H1 (cell line): Measurements from ENCODE around the gene XPO6. TPM values are rescaled to one million over a fixed set of nuclear protein-coding genes. Genes with fewer than 3 reads are reported as not detected.

ENCODE experiments used
- CTCF ChIA-PET: fragments of 300-600 bp; sonication (Branson Sonifier 250); formaldehyde crosslinking; loops from one replicate; lab custom pipeline; 2021; ENCODE audit not compliant: partially characterized antibody; lab: Charles Lee
- POLR2A ChIA-PET: fragments of 300-600 bp; sonication (Branson Sonifier 250); formaldehyde crosslinking; loops from one replicate; lab custom pipeline; 2021; ENCODE audit warnings: inconsistent platforms; ENCODE audit not compliant: partially characterized antibody; lab: Charles Lee
- DNase-seq, 2 experiments: peaks; one replicate each; pipeline versions ENCODE4 v3.0.0 to v3.0.0-alpha.2; 2010 to 2022; ENCODE audit warnings: low spot score in 2 of 2, low read depth in 1 of 2, mixed read lengths in 1 of 2
- FAIRE-seq: peaks from 2 replicates; lab custom pipeline; 2011; peaks lifted over from hg19 to GRCh38; lab: Jason Lieb, UNC
- H2AFZ ChIP-seq: 2 replicates; pipeline ENCODE4 v1.8.1; 2012; ENCODE audit warnings: low read length, inconsistent platforms
- H2AK5ac ChIP-seq: 2 replicates; pipeline ENCODE4 v1.6.1; 2013; ENCODE audit warnings: low read depth, low read length
- H2BK120ac ChIP-seq: replicated peaks from 2 replicates; pipeline ENCODE3; 2013; ENCODE audit warnings: low read depth, low read length, inconsistent platforms
- H2BK12ac ChIP-seq: 2 replicates; pipeline ENCODE4 v1.6.1; 2013; ENCODE audit warnings: low read depth, low read length
- H2BK15ac ChIP-seq: 2 replicates; pipeline ENCODE4 v1.6.1; 2013; ENCODE audit warnings: low read length
- H2BK20ac ChIP-seq: 2 replicates; pipeline ENCODE4 v1.6.1; 2013; ENCODE audit warnings: low read length
- H2BK5ac ChIP-seq: 2 replicates; pipeline ENCODE4 v1.6.1; 2013; ENCODE audit warnings: low read depth, low read length
- H3K14ac ChIP-seq: 2 replicates; pipeline ENCODE4 v1.6.1; 2013; ENCODE audit warnings: inconsistent platforms; ENCODE audit not compliant: insufficient read length
- H3K18ac ChIP-seq: 2 replicates; pipeline ENCODE4 v1.6.1; 2013; ENCODE audit warnings: low read length; ENCODE audit errors: extremely low read depth
- H3K23ac ChIP-seq: 2 replicates; pipeline ENCODE4 v1.6.1; 2013; ENCODE audit warnings: inconsistent platforms; ENCODE audit not compliant: insufficient read length
- H3K23me2 ChIP-seq: 2 replicates; pipeline ENCODE4 v1.6.1; 2013; ENCODE audit warnings: low read depth, low read length
- H3K27ac ChIP-seq: 2 replicates; pipeline ENCODE4 v1.6.1; 2011; ENCODE audit warnings: low read depth, low read length, inconsistent platforms
- H3K27me3 ChIP-seq, 4 experiments: replicated peaks in 1 of 4; 1 replicate in 1 of 4; 2 replicates in 3 of 4; pipeline versions ENCODE4 v1.6.1 to v1.8.1; 2011 to 2013; ENCODE audit warnings: low read length in 3 of 4, mild to moderate bottlenecking in 3 of 4, inconsistent platforms in 2 of 4, mixed read lengths in 2 of 4, moderate library complexity in 1 of 4; ENCODE audit not compliant: control insufficient read depth in 3 of 4, insufficient read depth in 3 of 4; ENCODE audit errors: extremely low read depth in 1 of 4
- H3K36me3 ChIP-seq, 4 experiments: 2 replicates each; pipeline versions ENCODE4 v1.6.1 to v1.8.1; 2011 to 2013; ENCODE audit warnings: mild to moderate bottlenecking in 4 of 4, low read length in 3 of 4, moderate library complexity in 2 of 4, control low read depth in 1 of 4, inconsistent platforms in 1 of 4; ENCODE audit not compliant: insufficient read depth in 4 of 4, control insufficient read depth in 2 of 4
- H3K4ac ChIP-seq: replicated peaks from 2 replicates; pipeline ENCODE3; 2013; ENCODE audit warnings: low read length, low read depth, mixed read lengths, inconsistent platforms; ENCODE audit not compliant: insufficient read length
- H3K4me1 ChIP-seq, 4 experiments: replicated peaks in 1 of 4; 1 replicate in 1 of 4; 2 replicates in 3 of 4; pipeline versions ENCODE4 v1.6.1 to v1.8.1; 2011 to 2013; ENCODE audit warnings: low read length in 3 of 4, inconsistent platforms in 2 of 4, mixed read lengths in 1 of 4; ENCODE audit not compliant: insufficient read depth in 4 of 4, control insufficient read depth in 3 of 4
- H3K4me2 ChIP-seq, 2 experiments: 2 replicates each; pipeline versions ENCODE4 v1.6.1 to v1.8.1; 2011 to 2013; ENCODE audit warnings: low read depth in 2 of 2, low read length in 2 of 2, control low read depth in 1 of 2, inconsistent platforms in 1 of 2, mild to moderate bottlenecking in 1 of 2; ENCODE audit not compliant: insufficient read depth in 1 of 2
- H3K4me3 ChIP-seq, 4 experiments: fragments of 200-600, 300-600 bp in 1 of 4; sonication (generic), shearing (Covaris generic), sonication (Bioruptor Twin) in 1 of 4; 2 replicates each; pipeline versions ENCODE4 v1.5.1 to v1.8.1; 2011 to 2016; ENCODE audit warnings: low read length in 4 of 4, low read depth in 3 of 4, control low read depth in 2 of 4, inconsistent platforms in 2 of 4, mild to moderate bottlenecking in 2 of 4, mixed read lengths in 1 of 4, moderate library complexity in 1 of 4; ENCODE audit not compliant: insufficient read depth in 2 of 4; ENCODE audit errors: extremely low read depth in 1 of 4
- H3K56ac ChIP-seq: replicated peaks from 2 replicates; pipeline ENCODE3; 2013; ENCODE audit warnings: low read depth, mild to moderate bottlenecking, mixed read lengths, low read length, inconsistent platforms; ENCODE audit not compliant: insufficient read length
- H3K79me1 ChIP-seq: 2 replicates; pipeline ENCODE4 v1.6.1; 2013; ENCODE audit warnings: low read depth, low read length, control low read depth
- H3K79me2 ChIP-seq, 2 experiments: 2 replicates each; pipeline versions ENCODE4 v1.6.1 to v1.8.1; 2012 to 2013; ENCODE audit warnings: low read length in 2 of 2, mild to moderate bottlenecking in 2 of 2, inconsistent platforms in 1 of 2; ENCODE audit not compliant: insufficient read depth in 2 of 2, control insufficient read depth in 1 of 2
- H3K9ac ChIP-seq, 4 experiments: replicated peaks in 1 of 4; 1 replicate in 1 of 4; 2 replicates in 3 of 4; pipeline versions ENCODE4 v1.6.1 to v1.8.1; 2011 to 2013; ENCODE audit warnings: low read depth in 3 of 4, low read length in 3 of 4, control low read depth in 2 of 4, mild to moderate bottlenecking in 2 of 4, moderate library complexity in 2 of 4, inconsistent platforms in 1 of 4; ENCODE audit errors: extremely low read depth in 1 of 4
- H3K9me3 ChIP-seq, 2 experiments: 2 replicates each; pipeline versions ENCODE4 v1.6.1 to v1.8.1; 2012 to 2013; ENCODE audit warnings: mild to moderate bottlenecking in 2 of 2, moderate library complexity in 2 of 2, control low read depth in 1 of 2, inconsistent platforms in 1 of 2, low read depth in 1 of 2, low read length in 1 of 2, mixed read lengths in 1 of 2; ENCODE audit not compliant: insufficient read depth in 2 of 2
- H4K20me1 ChIP-seq, 2 experiments: replicated peaks in 1 of 2; 2 replicates each; pipeline versions ENCODE3 to v1.8.1; 2011 to 2013; ENCODE audit warnings: inconsistent platforms in 2 of 2, low read length in 2 of 2, mild to moderate bottlenecking in 1 of 2; ENCODE audit not compliant: insufficient read depth in 2 of 2, control insufficient read depth in 1 of 2
- H4K5ac ChIP-seq: 2 replicates; pipeline ENCODE4 v1.6.1; 2013; ENCODE audit warnings: low read length, low read depth, mixed read lengths, inconsistent platforms; ENCODE audit not compliant: insufficient read length
- H4K8ac ChIP-seq: 2 replicates; pipeline ENCODE4 v1.8.0; 2013; ENCODE audit warnings: mild to moderate bottlenecking, moderate library complexity, low read length, inconsistent platforms; ENCODE audit not compliant: insufficient read depth; ENCODE audit errors: extremely low read depth
- H4K91ac ChIP-seq: replicated peaks from 2 replicates; pipeline ENCODE3; 2013; ENCODE audit warnings: low read length, mixed read lengths, inconsistent platforms; ENCODE audit not compliant: insufficient read length
- EZH2 ChIP-seq: fragments of 200-600 bp; sonication (generic); IDR thresholded peaks from 2 replicates; pipeline ENCODE4 v1.7.1; 2012; ENCODE audit warnings: low read depth, mild to moderate bottlenecking, moderate library complexity, low read length, inconsistent platforms; ENCODE audit not compliant: severe bottlenecking
- MAFK ChIP-seq: IDR thresholded peaks from 2 replicates; pipeline ENCODE4 v1.6.1; 2012; ENCODE audit warnings: low read depth, mild to moderate bottlenecking, improper control_type of control experiment, low read length
- NANOG ChIP-seq: IDR thresholded peaks from 2 replicates; pipeline ENCODE4 v1.6.1; 2011; ENCODE audit warnings: low read length, low read depth, mild to moderate bottlenecking, inconsistent platforms; ENCODE audit not compliant: insufficient read depth, poor library complexity, severe bottlenecking
- RNF2 ChIP-seq: fragments of 200-900, 300-1000 bp; sonication (generic); IDR thresholded peaks from 2 replicates; pipeline ENCODE4 v1.7.1; 2016; ENCODE audit warnings: borderline replicate concordance, low read depth, mild to moderate bottlenecking, antibody characterized with exemption, low read length; ENCODE audit not compliant: poor library complexity, severe bottlenecking; ENCODE audit errors: missing control alignments
- YY1 ChIP-seq: IDR thresholded peaks from 2 replicates; pipeline ENCODE4 v1.6.1; 2011; ENCODE audit warnings: low read depth, mild to moderate bottlenecking, low read length
- WGBS, 2 experiments: shearing (Covaris generic) in 1 of 2; methylation state at CpG; one replicate each; pipeline versions ENCODE4 v1.1.6 to v1.1.7; 2013 to 2015; ENCODE audit warnings: low lambda C conversion rate in 2 of 2, mixed read lengths in 2 of 2, inconsistent platforms in 1 of 2, low coverage in 1 of 2, missing lambda C conversion rate in 1 of 2; ENCODE audit not compliant: insufficient replicate concordance in 2 of 2, insufficient coverage in 1 of 2, insufficient read length in 1 of 2; ENCODE audit errors: extremely low coverage in 1 of 2, missing lambda C conversion rate in 1 of 2; 5-methylcytosine and 5-hydroxymethylcytosine counted together
- polyA plus RNA-seq, 7 experiments: library from polyadenylated mRNA; depleted of rRNA in 3 of 7; stranded (reverse) in 5 of 7; unstranded in 2 of 7; fragments of >200 nt in 5 of 7; fragments of 200-250 nt in 2 of 7; gene quantifications; 1 replicate in 5 of 7; 2 replicates in 1 of 7; 4 replicates in 1 of 7; pipeline versions ENCODE4 v1.2.1 to v1.2.3, GENCODE V29; 2011 to 2013; ENCODE audit warnings: missing spikeins in 2 of 7, mixed read lengths in 2 of 7
- total RNA-seq: library from RNA; stranded (reverse); fragmentation: NEBNext Ultra II Directional; extraction: Animal tissue kit (Norgen Biotek cat#: 25700); gene quantifications from 2 replicates; pipeline ENCODE4 v1.2.1, GENCODE V29; 2021

The XPO6 gene
- total and polyA plus RNA-seq, 2 of the 8 experiments (the other 6 are each of a cell fraction or from before 2014, with no cell fraction given), result 152 to 254 TPM

- Histone ChIP-seq H3K23me2 (peaks cover 13% of the 10 kb centered on the region; the same call in 1 of the 2 replicates), H3K4me1 (peaks cover 0 to 12% (median 5%) of the 10 kb centered on the region in 4 experiments; a peak in 6 of 7 replicates), H3K56ac (no peak overlapping the region), H3K79me2 (no peaks in the 10 kb centered on the region), H3K36me3 (no peaks in the 10 kb centered on the region), H3K23ac (no peak overlapping the region), H3K79me1 (peaks cover 4% of the 10 kb centered on the region; the same call in 1 of the 2 replicates), H2BK20ac (no peak overlapping the region), H3K27ac (no peak overlapping the region), H3K27me3 (no peaks in the 10 kb centered on the region), H4K8ac (no peak overlapping the region; the same call in 1 of the 2 replicates), H3K4me3 (no peak overlapping the region), H4K20me1 (peaks cover 0 to 12% of the 10 kb centered on the region in 2 experiments), H3K14ac (no peak overlapping the region), H3K4ac (no peak overlapping the region), H2BK5ac (no peak overlapping the region), H2AK5ac (no peak overlapping the region), H3K9me3 (no peaks in the 10 kb centered on the region), H2BK12ac (no peak overlapping the region), H4K5ac (no peak overlapping the region), H2BK15ac (no peak overlapping the region), H2BK120ac (no peak overlapping the region), H3K18ac (no peak overlapping the region), H3K9ac (no peak overlapping the region), H3K4me2 (no peak overlapping the region), H2AFZ (no peak overlapping the region), H4K91ac (no peak overlapping the region)
- POLR2A ChIA-PET, result no interaction called here
- DNase-seq, result no peak
- CTCF ChIA-PET, result interaction anchor here (1.6 to 2.0 kb wide), 2 partner anchors 16 to 113 kb away, joined by 4 to 15 read pairs; no protein-coding TSS in a partner anchor
- 90% methylated on average over 8 of the region's 8 CpGs; no CpG with 5 or more reads in 1 of the 2 experiments for WGBS, 2 experiments
- TF ChIP-seq EZH2 (no peak), MAFK (no peak), YY1 (no peak), NANOG (no peak), RNF2 (no peak)
- no peak for FAIRE-seq
These were observed 124.6 kb downstream of the XPO6 start for GRCh38 chr16:28087140-28087660.
